ENCODE results near the gene PKP2. TPM values are rescaled to one million over a fixed set of nuclear protein-coding genes. Genes with fewer than 3 reads are reported as not detected.

The PKP2 gene
- total RNA-seq, 1 experiment from 2014 or later, result 5.3 TPM

- ChIA-PET CTCF (no interaction called here), POLR2A (ENCODE audit: low non-redundant PET) (no interaction called here)
- Histone ChIP-seq H3K4me3 (ENCODE audit: low read depth, low read length, poor library complexity, severe bottlenecking) (no peak overlapping the region), H3K27me3 (replicated peaks; ENCODE audit: insufficient read depth, low read depth, low read length, poor library complexity) (peaks cover 17% of the 10 kb centered on the region), H3K27ac (ENCODE audit: low read depth, low read length, poor library complexity, severe bottlenecking) (no peak overlapping the region), H3K4me1 (ENCODE audit: insufficient read depth, low read length, poor library complexity, severe bottlenecking) (no peaks in the 10 kb centered on the region), H3K9me3 (ENCODE audit: low read depth, low read length, poor library complexity, severe bottlenecking) (no peaks in the 10 kb centered on the region), H3K36me3 (ENCODE audit: insufficient read depth, low read length, poor library complexity, severe bottlenecking) (no peaks in the 10 kb centered on the region)
- no TSS peak for BruUV-seq (replicated peaks)
- no peak for TF ChIP-seq EZH2 (IDR thresholded peaks at IDR 0.05; ENCODE audit: borderline replicate concordance, low read depth, low read length, poor library complexity, severe bottlenecking)
- TF ChIP-seq CTCF (conservative IDR thresholded peaks at IDR 0.05; ENCODE audit: low read depth, low read length), result no peak
- intact Hi-C loops (cut with micrococcal nuclease; ENCODE audit: unreplicated experiment), result no loop called here
- DNase-seq (ENCODE audit: low spot score), result no peak
Observed at GRCh38 chr12:32783029-32783428, 113.5 kb downstream of the PKP2 start.

- intact Hi-C loops (cut with micrococcal nuclease; ENCODE audit: unreplicated experiment), result loop anchor here (1.0 kb wide), 1 partner anchor 35 kb away; no protein-coding TSS in a partner anchor
- BruUV-seq (replicated peaks), result no TSS peak
- Histone ChIP-seq H3K27me3 (replicated peaks; ENCODE audit: insufficient read depth, low read depth, low read length, poor library complexity) (peaks cover 29% of the 10 kb centered on the region), H3K36me3 (ENCODE audit: insufficient read depth, low read length, poor library complexity, severe bottlenecking) (no peaks in the 10 kb centered on the region), H3K27ac (ENCODE audit: low read depth, low read length, poor library complexity, severe bottlenecking) (no peak overlapping the region), H3K4me1 (ENCODE audit: insufficient read depth, low read length, poor library complexity, severe bottlenecking) (no peaks in the 10 kb centered on the region), H3K4me3 (ENCODE audit: low read depth, low read length, poor library complexity, severe bottlenecking) (no peak overlapping the region), H3K9me3 (ENCODE audit: low read depth, low read length, poor library complexity, severe bottlenecking) (no peaks in the 10 kb centered on the region)
- ChIA-PET CTCF (no interaction called here), POLR2A (ENCODE audit: low non-redundant PET) (no interaction called here)
- TF ChIP-seq EZH2 (IDR thresholded peaks at IDR 0.05; ENCODE audit: borderline replicate concordance, low read depth, low read length, poor library complexity, severe bottlenecking) (no peak), CTCF (conservative IDR thresholded peaks at IDR 0.05; ENCODE audit: low read depth, low read length) (no peak)
- no peak for DNase-seq (ENCODE audit: low spot score)
Observed at GRCh38 chr12:32780071-32780470, 116.5 kb downstream of the PKP2 start.

GRCh38 chr12:32777691-32778175, 118.8 kb downstream of the PKP2 start:
- Histone ChIP-seq H3K36me3 (ENCODE audit: insufficient read depth, low read length, poor library complexity, severe bottlenecking) (no peaks in the 10 kb centered on the region), H3K27me3 (replicated peaks; ENCODE audit: insufficient read depth, low read depth, low read length, poor library complexity) (peaks cover 30% of the 10 kb centered on the region), H3K4me3 (ENCODE audit: low read depth, low read length, poor library complexity, severe bottlenecking) (no peak overlapping the region), H3K4me1 (ENCODE audit: insufficient read depth, low read length, poor library complexity, severe bottlenecking) (no peaks in the 10 kb centered on the region), H3K9me3 (ENCODE audit: low read depth, low read length, poor library complexity, severe bottlenecking) (no peaks in the 10 kb centered on the region), H3K27ac (ENCODE audit: low read depth, low read length, poor library complexity, severe bottlenecking) (no peak overlapping the region)
- no peak for DNase-seq (ENCODE audit: low spot score)
- POLR2A ChIA-PET (ENCODE audit: low non-redundant PET), result no interaction called here
- intact Hi-C loops (cut with micrococcal nuclease; ENCODE audit: unreplicated experiment), result no loop called here
- CTCF ChIA-PET, result no interaction called here
- BruUV-seq (replicated peaks), result no TSS peak
- TF ChIP-seq EZH2 (IDR thresholded peaks at IDR 0.05; ENCODE audit: borderline replicate concordance, low read depth, low read length, poor library complexity, severe bottlenecking), result no peak
- no peak for TF ChIP-seq CTCF (conservative IDR thresholded peaks at IDR 0.05; ENCODE audit: low read depth, low read length)
